ENCODE results near the gene GNAQ. TPM values are rescaled to one million over a fixed set of nuclear protein-coding genes. Genes with fewer than 3 reads are reported as not detected.
A peak's percentile ranks its signal among the peaks of the same experiment; 100 is the strongest.

GNAQ gene
- total and polyA plus RNA-seq, 8 donors = 55.5 to 95.5 (median 62.8) TPM

DNA sequence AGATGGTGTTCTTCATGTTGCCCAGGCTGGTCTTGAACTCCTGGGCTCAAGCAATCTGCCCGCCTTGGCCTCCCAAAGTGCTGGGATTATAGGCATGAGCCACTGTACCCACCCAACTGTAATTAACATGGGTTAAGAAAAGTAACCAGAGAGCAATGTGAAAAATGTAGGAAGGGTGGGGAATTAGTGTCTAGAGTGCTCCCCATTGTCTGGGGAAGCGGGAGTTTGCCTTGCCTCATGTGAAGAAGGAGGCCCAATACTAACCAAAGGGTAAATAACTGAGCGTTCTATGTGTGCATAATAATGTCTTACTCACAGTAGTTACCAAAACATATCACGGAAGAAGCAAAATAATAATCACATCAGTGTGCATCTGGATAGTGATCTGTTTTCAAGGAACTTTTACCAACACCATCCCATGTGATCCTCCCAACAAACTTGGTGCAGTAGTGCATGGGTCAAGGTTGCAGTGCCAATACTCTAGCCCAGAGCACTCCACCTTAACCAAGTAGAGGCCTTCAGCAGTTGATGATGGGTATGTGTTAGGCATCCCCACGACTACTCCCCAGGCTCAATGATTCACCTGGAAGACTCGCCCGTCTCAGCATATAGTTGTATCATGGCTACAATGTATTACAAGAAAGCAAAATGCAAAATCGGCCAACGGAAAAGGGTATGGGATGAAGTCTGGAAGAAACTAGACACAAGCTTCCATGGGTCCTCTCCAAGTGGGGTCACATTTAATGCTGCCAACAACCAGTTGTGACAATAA lies 26.2 kb downstream of the GNAQ start:
- intact Hi-C loops (cut with DNase I) = no loop called here

DNA sequence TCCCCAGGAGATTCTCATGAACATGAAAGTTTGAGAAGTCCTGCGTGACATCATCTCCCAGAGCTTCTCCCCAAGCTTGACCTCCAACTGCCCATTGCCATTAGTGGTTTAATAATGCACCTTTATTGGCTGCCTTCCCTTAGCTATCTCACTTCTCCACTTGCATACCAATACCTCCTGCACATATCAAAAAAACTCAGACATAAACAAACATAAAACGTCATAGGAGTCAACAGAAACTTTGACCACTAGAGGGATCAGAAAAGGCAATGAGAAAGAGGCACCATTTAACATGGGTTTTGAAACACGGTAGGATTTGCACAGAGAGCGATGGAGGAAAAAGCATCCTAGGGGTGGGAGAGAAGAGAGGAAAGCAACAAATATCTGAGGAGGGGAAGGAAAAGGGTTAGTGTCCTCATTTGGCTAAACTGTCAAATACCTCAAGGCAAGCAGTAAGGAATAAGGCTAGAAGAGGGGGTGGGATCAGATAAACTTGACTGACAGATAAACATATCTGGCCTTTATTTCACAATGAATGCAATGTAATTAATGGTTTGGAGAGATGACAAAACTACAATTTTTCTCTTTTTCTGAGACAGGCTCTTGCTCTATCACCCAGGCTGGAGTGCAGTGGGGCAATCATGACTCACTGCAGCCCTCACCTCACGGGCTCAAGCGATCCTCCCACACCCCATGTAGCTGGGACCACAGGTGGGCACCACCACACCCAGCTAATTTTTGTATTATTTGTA lies 27.0 kb downstream of the GNAQ start:
- Histone ChIP-seq H3K27me3 (no peaks in the 10 kb centered on the region), H3K4me1 (peaks cover 20 to 87% of the 10 kb centered on the region in 2 donors), H3K9me3 (no peaks in the 10 kb centered on the region), H3K4me3 (no peak overlapping the region), H3K27ac (peak overlapping the region in 1 of 2 donors; percentile 9), H3K36me3 (no peaks in the 10 kb centered on the region)
- ATAC-seq (peak; percentile 56), DNase-seq (no peak)
- intact Hi-C loops (cut with DNase I) = no loop called here
- TF ChIP-seq, protein P1, sequence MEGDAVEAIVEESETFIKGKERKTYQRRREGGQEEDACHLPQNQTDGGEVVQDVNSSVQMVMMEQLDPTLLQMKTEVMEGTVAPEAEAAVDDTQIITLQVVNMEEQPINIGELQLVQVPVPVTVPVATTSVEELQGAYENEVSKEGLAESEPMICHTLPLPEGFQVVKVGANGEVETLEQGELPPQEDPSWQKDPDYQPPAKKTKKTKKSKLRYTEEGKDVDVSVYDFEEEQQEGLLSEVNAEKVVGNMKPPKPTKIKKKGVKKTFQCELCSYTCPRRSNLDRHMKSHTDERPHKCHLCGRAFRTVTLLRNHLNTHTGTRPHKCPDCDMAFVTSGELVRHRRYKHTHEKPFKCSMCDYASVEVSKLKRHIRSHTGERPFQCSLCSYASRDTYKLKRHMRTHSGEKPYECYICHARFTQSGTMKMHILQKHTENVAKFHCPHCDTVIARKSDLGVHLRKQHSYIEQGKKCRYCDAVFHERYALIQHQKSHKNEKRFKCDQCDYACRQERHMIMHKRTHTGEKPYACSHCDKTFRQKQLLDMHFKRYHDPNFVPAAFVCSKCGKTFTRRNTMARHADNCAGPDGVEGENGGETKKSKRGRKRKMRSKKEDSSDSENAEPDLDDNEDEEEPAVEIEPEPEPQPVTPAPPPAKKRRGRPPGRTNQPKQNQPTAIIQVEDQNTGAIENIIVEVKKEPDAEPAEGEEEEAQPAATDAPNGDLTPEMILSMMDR (IDR thresholded peaks at IDR 0.05) = peak in 1 of 2 donors; percentile 8

More for the DNA sequence above, 26.2 kb downstream of the GNAQ start:
- no peak for ATAC-seq
- TF ChIP-seq, protein P1 (IDR thresholded peaks at IDR 0.05) = no peak
- Histone ChIP-seq H3K27me3 (no peaks in the 10 kb centered on the region), H3K9me3 (no peaks in the 10 kb centered on the region), H3K4me3 (no peak overlapping the region), H3K27ac (peak overlapping the region in 1 of 2 donors; percentile 9), H3K4me1 (peaks cover 22 to 87% of the 10 kb centered on the region in 2 donors), H3K36me3 (no peaks in the 10 kb centered on the region)
- DNase-seq = no peak

DNA sequence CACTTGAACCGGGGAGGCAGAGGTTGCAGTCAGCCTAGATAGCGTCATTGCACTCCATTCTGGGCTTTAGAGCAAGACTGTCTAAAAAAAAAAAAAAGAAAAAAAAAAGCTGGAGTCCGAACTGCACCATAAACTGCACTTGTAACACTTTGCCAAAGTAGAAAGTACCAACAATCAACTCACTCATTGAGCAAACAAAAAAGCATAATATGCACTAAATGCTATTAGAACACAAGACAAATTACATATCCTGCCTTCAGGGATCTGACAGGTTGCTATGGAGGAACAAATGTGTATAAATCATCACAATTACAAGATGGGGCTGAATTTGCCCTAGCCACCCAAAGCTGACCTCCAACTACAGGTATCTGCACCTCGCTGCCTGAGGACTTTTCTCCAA lies 27.9 kb downstream of the GNAQ start:
- H3K4me1 ChIP-seq = peaks cover 24 to 89% of the 10 kb centered on the region in 2 donors
- no peaks in the 10 kb centered on the region for H3K36me3 ChIP-seq
- no peak overlapping the region for H3K4me3 ChIP-seq
- DNase-seq (no peak), ATAC-seq (no peak)
- TF ChIP-seq, protein P1 (IDR thresholded peaks at IDR 0.05) = no peak
- intact Hi-C loops (cut with DNase I) = no loop called here
- H3K27ac ChIP-seq = peak overlapping the region in 1 of 2 donors; percentile 9
- H3K27me3 ChIP-seq = no peaks in the 10 kb centered on the region
- H3K9me3 ChIP-seq = no peaks in the 10 kb centered on the region

DNA sequence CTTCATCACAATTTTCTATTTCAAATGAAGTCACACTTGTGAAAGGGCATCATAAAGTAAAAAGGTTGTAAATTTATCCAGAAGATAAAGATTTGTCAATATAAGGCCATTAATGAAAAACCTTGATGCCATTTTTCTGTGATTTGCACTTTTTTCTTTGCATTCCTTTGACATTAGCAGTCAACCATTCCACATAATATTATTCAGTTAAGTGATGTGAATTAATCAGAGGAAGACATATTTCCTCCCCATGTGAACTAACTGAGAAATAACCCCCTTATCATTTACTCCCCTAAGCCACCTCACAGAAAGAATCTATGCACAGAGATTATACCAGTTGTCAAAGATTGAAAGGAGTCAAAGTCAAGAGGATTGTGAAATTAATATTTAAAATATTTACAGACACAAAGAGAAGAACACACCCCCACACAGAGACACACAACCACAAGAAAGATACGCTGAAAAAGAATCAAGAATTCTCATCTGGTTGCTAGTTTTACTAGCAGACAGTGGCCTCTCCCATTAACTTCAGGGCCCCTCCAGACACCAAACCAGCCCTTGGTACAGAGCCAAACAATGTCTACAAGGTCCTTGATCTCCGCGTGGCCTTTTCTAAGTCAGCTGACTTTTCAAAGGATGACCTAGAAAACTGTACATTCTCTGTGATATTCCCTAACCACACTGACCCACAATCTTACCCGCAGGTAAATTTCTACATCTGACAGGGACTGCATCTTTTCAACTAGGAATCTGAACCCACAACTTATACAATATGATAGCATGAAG lies 29.5 kb downstream of the GNAQ start:
- Histone ChIP-seq H3K36me3 (no peaks in the 10 kb centered on the region), H3K4me1 (peaks cover 15 to 89% of the 10 kb centered on the region in 2 donors), H3K9me3 (no peaks in the 10 kb centered on the region), H3K4me3 (no peak overlapping the region), H3K27ac (peak overlapping the region in 1 of 2 donors; percentile 9), H3K27me3 (no peaks in the 10 kb centered on the region)
- DNase-seq = no peak
- no peak for ATAC-seq
- TF ChIP-seq, protein P1 (IDR thresholded peaks at IDR 0.05) = no peak
- intact Hi-C loops (cut with DNase I) = no loop called here
